GM21576 (cell line): Measurements from ENCODE around the gene ACOX3.
"Not testable (repeated sequence)": the region's sequence is repeated elsewhere in the genome, so short reads cannot be mapped to it uniquely, and the experiment has no call there.

ENCODE experiments used
- ATAC-seq: cut with Tn5 transposase; IDR thresholded peaks from one replicate; pipeline ENCODE4 v1.9.1; 2021; ENCODE audit warnings: mild to moderate bottlenecking, moderate library complexity; ENCODE audit not compliant: unreplicated experiment

Gene ACOX3

DNA sequence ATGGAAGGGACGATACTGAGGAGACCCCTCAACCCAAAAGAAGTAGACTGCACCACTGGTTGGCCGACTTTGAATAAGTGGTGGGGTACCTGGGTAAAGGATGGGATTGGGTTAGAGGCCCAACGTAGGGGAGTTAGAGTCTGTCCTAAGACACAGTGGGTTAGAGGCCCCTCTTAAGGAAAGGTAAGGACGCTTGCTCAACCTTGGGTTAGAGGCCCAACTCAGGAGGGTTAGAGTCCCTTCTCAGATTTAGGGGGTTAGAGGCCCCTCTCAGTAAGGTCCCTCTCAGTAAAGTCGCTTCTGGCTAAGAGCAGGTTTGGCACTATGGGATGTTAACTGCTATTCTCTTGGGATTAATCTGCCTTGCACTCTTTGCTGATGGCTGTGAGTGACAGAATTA is 81.3 kb downstream of the ACOX3 start:
- no peak for ATAC-seq

GRCh38 chr4:8356856-8357255 is 83.7 kb downstream of the ACOX3 start:
- ATAC-seq: no peak

DNA sequence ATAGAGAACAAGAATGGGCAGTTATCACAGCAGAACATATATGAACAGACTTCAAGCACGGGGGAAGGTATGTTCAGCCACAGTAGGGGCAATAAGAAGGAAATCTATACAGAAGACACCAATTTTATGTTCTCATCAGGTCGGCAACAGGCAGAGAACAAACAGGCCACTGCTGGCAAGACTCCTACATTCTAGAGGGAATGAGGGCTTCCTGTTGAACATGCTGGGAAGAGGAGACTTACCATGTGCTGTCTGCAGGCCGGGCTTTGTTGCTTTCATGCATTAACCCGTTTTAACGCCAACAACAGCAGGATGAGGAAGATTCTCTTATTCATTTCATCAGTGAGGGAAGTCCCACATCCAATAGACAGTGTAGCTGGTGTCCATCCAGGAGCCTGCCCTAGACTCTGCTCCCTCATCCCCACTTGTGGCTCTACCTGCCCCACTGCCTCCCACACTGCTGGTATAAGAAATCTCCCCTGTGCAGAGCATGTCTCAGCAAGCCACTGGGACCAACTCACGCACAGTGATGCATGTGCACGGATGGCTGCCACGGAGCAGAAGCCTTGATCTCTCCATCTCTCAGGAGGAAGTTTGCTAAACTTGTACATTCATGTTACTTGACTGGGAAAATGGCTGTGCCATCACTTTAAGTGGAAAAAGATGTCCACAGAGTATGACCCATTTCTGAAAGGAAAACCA is 84.5 kb downstream of the ACOX3 start:
- no peak for ATAC-seq

GRCh38 chr4:8355306-8355705 is 85.2 kb downstream of the ACOX3 start:
- ATAC-seq: no peak

DNA sequence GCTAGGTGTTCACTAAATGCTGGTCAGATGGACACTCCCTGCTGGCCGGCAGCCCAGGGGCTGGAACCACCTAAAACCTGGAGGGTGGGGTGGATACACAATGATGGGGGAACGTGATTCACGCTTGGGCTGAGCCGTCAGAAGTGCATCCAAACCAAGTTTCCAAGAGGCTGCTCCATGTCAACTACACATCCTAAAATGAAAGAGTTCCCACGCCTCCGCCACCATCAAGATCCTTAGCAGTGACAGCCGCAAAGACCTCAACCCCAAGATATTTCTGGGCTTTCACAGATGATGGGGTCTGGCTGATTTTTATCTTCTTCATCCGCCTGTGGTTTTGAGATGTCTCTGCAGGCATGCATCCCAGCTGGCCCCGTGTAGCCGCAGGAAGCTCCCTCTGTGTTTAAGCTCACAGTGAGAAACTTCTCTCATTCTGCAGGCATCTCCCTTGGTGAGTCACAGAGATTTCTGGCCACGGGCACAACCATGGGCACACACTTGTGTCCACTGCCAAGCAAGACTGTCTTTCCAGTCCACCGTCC is 86.5 kb downstream of the ACOX3 start:
- no peak for ATAC-seq

DNA sequence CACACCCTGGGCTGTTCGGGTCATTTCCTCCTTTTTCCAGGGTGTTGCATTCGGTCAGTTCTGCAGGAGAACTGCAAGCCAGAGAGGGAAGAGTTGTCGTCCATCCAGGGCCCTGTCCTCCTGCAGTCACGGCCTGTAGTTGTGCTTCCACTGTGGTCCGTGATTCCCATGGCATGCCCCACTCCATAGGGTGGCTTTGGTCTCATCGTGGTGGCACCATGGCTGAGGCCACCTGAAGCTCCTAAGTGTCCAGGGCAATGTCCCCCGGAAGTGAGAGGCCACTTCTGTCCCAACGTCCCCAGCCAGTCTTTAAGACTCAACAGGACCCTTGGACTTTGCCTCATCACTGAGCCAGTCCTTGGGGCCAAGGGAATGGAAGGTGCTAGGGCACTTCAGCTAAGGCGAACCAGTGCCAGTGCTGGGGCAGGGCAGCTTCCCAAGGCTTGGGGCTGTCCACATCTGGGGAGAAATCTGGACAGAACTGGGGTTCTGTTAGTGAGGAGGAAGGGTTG is 87.3 kb downstream of the ACOX3 start:
- no peak for ATAC-seq

DNA sequence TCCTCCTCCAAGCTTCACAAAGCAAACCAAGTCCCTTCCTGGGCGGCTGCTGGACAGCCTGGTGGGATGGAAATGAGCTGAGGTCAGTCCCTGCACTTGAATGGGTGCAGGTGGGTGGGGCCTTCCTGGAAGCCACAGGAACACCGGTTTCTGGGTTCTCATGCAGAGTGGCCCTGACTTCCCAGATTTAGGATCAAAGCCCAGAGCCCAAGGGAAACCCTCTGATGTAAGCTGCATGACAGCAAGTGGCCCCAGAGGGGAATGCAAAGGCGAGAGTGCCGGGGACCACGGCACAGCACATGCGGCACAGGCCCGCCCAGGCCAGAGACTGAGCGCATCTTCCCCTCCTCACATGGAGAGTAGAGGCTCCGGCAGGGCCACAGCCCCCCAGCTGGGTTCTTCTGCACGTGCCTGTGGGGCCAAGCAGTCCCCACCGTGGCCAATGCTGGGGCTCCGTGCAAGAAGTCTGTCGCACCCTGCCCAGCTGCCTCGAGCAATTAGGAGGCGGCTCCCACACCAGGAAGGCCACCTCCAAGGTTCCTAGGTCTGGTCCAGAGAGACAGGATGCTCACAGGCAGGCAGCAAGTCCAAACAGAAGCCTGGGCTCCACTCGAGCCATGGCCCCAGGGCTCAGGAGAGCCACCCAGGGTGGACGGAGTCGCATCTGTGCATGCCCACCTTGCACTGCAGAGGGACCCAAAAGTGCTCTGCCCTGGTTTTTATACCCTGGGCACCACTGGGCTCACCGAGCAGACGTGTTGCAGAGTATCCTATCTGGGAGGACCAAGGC is 88.0 kb downstream of the ACOX3 start:
- ATAC-seq: no peak

DNA sequence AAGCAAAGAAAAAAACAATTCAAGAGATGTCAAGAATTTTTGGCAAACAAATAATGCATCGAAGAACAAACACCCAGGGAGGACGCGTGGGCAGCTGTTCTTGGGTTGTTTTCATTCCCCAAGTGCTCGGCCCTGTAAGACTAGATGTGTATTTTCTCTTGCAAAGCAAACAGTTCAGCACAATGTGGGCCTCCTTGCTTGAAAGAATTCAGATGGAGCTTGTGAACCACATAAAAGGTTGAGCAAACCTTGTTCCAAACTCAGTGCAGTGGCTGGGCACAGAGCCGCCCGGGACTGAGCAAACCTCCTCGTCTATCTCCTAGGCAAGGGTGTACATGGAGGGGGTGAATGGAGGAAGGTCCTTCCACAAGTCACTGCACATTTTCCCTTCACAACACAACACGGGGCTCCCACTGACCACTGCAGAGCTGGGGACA is 88.6 kb downstream of the ACOX3 start:
- no peak for ATAC-seq

GRCh38 chr4:8350841-8351461 is 89.6 kb downstream of the ACOX3 start:
- ATAC-seq: no peak

GRCh38 chr4:8350352-8350751 is 90.2 kb downstream of the ACOX3 start:
- no peak for ATAC-seq

DNA sequence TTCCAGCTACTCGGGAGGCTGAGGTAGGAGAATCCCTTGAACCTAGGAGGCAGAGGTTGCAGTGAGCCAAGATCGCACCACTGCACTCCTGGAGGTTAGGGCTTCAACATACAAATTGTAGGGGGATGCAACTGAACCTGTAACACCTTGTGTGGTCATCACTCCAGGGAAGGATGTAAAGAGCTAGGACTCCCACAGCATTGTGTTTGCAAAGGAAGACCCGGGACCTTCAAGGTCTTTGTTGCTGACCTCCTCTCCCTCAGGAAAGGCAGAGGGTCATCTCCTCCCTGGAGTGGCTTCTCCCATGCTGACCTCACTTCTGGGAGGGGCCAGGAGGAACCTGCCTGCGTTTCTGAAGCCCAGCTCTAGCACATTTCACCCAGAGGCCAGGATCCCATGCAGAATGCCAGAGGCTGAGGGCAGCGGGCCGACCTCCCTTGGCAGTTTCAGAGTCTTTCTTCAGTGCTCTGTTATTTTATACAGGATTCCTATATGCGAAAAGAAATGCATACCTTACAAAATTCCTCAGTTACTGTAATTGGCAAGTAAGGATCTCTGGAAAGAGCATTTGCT is 90.8 kb downstream of the ACOX3 start:
- ATAC-seq: no peak

GRCh38 chr4:8349236-8349635 is 91.3 kb downstream of the ACOX3 start:
- ATAC-seq: not testable (repeated sequence)

DNA sequence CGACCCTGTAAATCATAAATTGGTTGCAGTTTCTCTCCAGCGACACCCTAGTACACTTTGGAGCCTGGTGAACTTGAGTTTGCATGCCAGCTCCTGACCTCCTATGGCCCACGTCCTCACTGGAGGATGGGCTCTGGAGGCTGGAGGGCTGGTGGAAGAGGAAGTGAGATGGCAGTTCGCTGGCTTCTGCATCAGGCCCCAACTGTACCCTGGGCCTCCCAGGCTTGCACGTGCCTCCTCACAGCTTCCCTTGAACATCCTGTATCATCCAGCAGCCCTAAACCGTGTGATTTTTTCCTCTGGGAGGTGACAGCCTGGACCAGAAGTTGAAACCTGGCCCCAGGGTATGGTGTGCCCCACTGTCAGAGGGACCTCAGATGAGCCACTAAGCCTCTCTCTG is 92.5 kb downstream of the ACOX3 start:
- no peak for ATAC-seq

- no peak for ATAC-seq
Observed at GRCh38 chr4:8347660-8348059, 92.9 kb downstream of the ACOX3 start.

GRCh38 chr4:8346838-8347605 is 93.5 kb downstream of the ACOX3 start:
- ATAC-seq: no peak

GRCh38 chr4:8345946-8346814 is 94.3 kb downstream of the ACOX3 start:
- ATAC-seq: no peak

- ATAC-seq: no peak
Observed at GRCh38 chr4:8345053-8345945, 95.2 kb downstream of the ACOX3 start.

DNA sequence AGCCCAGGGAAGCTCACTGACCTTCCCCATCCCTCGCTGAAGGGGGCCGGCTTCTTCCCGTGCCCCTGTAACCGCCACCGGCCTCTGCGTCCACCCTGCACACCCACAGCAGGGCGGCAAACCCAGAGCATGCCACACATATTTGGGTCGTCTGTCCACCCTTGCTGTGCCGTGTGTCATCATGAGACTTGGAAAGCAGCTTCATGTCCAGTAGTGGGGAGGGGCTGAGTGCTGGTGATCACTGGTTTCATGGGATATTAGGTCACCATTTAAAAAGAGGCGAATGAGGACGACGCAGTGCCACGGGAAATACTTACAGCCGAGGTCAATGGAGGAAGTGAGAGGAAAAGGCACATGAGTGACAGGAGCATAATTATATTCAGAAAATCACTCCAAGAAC is 96.1 kb downstream of the ACOX3 start:
- no peak for ATAC-seq

GRCh38 chr4:8343967-8344331 is 96.6 kb downstream of the ACOX3 start:
- no peak for ATAC-seq
